ENCODE measurements around the gene PIAS1. TPM values are rescaled to one million over a fixed set of nuclear protein-coding genes. Genes with fewer than 3 reads are reported as not detected.

Gene PIAS1
- total RNA-seq, 1 donor from 2014 or later: 56.3 TPM

DNA sequence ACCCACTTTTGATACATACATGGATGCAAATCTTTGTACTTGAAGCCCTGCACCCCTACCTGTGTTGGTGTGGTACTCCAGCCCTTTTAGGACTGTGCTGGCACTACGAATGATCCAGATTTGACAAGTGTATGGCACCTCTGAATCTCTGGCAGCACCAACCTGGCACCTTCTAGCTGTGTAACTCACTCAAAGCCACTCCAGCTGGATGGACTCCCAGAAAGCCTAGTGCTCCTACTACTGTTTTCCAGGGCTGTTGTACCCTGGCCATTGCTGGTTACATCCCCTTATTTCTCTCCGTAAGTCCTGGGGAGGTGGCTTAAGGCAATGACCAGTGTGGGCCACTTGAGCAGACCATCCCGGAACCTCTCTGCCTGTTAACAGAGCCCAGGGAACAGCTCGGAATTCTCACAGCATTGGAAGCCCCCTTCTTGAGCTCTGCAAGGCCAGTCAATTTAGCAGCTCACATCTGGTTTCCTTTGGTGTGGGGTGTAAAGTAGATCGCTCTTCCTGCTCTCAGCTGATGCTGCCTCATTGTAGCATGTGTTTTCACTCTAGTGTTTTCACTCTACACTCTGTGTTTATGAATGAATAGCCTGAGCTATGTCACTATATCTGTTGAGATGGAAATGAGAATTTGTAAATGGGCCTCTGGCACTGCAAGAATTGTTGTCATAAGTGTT, 138.8 kb downstream of the PIAS1 start:
- no peak for ATAC-seq (ENCODE audit: low read depth)
- TF ChIP-seq, protein P1, sequence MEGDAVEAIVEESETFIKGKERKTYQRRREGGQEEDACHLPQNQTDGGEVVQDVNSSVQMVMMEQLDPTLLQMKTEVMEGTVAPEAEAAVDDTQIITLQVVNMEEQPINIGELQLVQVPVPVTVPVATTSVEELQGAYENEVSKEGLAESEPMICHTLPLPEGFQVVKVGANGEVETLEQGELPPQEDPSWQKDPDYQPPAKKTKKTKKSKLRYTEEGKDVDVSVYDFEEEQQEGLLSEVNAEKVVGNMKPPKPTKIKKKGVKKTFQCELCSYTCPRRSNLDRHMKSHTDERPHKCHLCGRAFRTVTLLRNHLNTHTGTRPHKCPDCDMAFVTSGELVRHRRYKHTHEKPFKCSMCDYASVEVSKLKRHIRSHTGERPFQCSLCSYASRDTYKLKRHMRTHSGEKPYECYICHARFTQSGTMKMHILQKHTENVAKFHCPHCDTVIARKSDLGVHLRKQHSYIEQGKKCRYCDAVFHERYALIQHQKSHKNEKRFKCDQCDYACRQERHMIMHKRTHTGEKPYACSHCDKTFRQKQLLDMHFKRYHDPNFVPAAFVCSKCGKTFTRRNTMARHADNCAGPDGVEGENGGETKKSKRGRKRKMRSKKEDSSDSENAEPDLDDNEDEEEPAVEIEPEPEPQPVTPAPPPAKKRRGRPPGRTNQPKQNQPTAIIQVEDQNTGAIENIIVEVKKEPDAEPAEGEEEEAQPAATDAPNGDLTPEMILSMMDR (IDR thresholded peaks at IDR 0.05): no peak
- H3K4me1 Mint-ChIP-seq: peaks cover 10% of the 10 kb centered on the region
- intact Hi-C loops (cut with micrococcal nuclease): no loop called here
- H3K36me3 Mint-ChIP-seq (ENCODE audit: low read depth): peaks cover 50% of the 10 kb centered on the region
- H3K4me3 Mint-ChIP-seq: no peak overlapping the region
- ChIA-PET POLR2A (interaction anchor here (1.2 kb wide), 1 partner anchor 139 kb away, joined by 3 read pairs; the partner anchor contains the start of gene PIAS1), CTCF (no interaction called here)
- no peak overlapping the region for H3K27ac Mint-ChIP-seq
- no peaks in the 10 kb centered on the region for H3K9me3 Mint-ChIP-seq
- no peaks in the 10 kb centered on the region for H3K27me3 Mint-ChIP-seq
- no peak for DNase-seq

DNA sequence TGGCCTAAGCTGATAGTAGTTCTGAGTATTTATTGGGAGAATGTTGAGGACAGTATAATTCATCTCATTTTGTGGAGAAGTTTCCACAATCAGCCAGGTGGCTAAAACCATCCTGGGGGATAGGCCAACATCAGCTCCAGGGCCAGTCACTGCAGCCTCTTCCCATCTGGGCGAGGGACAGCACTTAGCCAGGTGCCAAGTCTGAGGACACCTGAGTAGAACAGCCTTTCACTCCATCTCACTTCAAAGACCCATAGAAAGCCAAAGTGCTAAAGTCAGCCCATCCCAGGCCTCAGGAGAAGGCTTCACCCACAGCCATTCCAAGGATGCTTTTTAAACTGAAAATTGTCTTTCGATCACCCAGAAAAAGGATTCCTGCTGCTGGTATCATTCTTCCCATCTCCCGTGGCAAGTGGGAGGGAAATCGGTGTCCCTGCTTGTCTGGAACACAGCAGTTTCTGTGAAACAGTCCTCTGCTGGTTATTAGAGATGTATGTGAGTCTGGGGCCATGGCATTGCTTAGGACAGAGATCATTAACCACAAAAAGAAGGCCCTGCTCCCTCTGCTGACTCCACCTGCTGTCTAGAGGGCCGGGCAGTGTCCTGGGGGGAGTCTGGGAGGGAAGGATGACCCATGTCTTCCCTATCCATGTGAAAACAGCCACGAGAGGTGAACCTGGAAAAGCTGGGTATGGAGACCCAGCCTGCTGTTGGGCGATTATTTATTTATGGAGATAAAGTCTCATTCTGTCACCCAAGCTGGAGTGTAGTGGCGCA, 141.4 kb downstream of the PIAS1 start:
- intact Hi-C loops (cut with micrococcal nuclease): no loop called here
- Mint-ChIP-seq H3K9me3 (no peaks in the 10 kb centered on the region), H3K4me3 (no peak overlapping the region), H3K36me3 (ENCODE audit: low read depth) (peaks cover 24% of the 10 kb centered on the region), H3K27ac (peak overlapping the region; percentile 59), H3K4me1 (peaks cover 6% of the 10 kb centered on the region), H3K27me3 (no peaks in the 10 kb centered on the region)
- DNase-seq: no peak
- TF ChIP-seq, protein P1 (IDR thresholded peaks at IDR 0.05): no peak
- no peak for ATAC-seq (ENCODE audit: low read depth)
- ChIA-PET CTCF (interaction anchor here (0.6 to 1.0 kb wide), 2 partner anchors 41 to 144 kb away, joined by 3 read pairs; no protein-coding TSS in a partner anchor), POLR2A (interaction anchor here (0.7 kb wide), 1 partner anchor 31 kb away, joined by 3 read pairs; no protein-coding TSS in a partner anchor)

DNA sequence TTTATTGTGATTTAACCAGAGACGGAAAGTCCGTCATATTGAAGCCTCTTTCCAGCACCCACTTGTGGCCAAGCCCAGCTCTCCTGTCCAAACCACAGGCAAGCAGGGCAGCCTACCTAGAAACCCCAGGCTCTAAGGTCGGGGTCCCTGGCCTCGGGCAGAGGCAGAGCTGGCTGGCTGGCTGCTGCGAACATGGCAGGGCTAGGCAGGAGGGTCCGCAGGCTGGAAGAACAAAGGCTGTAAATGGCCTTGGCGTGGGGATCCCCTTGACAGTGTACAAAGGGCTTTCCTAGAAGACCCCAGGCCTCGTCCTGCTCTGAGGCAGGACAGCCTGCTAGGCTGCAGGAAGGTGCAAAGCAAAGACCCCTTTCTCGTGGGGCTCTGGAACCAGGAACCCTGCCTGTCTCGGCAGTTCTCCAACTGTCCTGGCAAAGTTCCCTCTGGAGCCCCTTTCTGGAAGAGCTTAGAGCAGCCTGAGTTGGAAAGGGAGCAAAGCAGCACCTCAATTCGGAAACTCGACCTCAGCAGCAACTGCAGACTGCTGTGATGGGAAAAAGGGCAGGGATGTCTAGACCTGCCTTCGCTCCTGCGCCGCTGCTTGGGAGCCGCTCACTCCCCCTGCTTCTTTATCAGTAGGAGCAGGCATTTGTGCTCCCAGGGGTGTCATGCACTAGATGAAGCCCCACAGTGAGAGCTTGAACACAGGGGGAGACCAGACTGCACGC, 142.5 kb downstream of the PIAS1 start:
- POLR2A ChIA-PET: no interaction called here
- TF ChIP-seq, protein P1 (IDR thresholded peaks at IDR 0.05): no peak
- H3K27ac Mint-ChIP-seq: no peak overlapping the region
- CTCF ChIA-PET: no interaction called here
- ATAC-seq (ENCODE audit: low read depth) (no peak), DNase-seq (no peak)
- intact Hi-C loops (cut with micrococcal nuclease): no loop called here
- no peak overlapping the region for H3K4me3 Mint-ChIP-seq
- peaks cover 19% of the 10 kb centered on the region for H3K36me3 Mint-ChIP-seq (ENCODE audit: low read depth)
- no peaks in the 10 kb centered on the region for H3K9me3 Mint-ChIP-seq
- H3K4me1 Mint-ChIP-seq: peaks cover 6% of the 10 kb centered on the region
- H3K27me3 Mint-ChIP-seq: no peaks in the 10 kb centered on the region

DNA sequence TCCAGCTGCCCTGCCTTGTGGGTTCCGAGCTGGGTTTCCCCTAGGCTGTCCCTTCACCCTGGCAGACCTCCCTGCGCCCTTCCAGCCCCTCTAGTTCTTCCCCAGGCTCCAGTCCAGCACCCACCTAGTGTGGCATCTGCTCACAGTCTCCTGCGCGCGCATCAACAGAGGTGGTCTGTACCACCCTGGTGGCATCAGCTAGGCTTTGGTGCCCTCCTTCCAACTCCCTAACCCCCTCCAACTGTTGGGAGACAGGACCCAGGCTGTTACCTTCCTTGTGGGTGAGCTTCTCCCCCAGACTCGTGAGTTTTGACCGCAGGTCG, 143.0 kb downstream of the PIAS1 start:
- peak; percentile 40 for ATAC-seq (ENCODE audit: low read depth)
- intact Hi-C loops (cut with micrococcal nuclease): no loop called here
- Mint-ChIP-seq H3K27ac (no peak overlapping the region), H3K4me3 (no peak overlapping the region), H3K9me3 (no peaks in the 10 kb centered on the region), H3K36me3 (ENCODE audit: low read depth) (peaks cover 14% of the 10 kb centered on the region), H3K4me1 (peaks cover 6% of the 10 kb centered on the region), H3K27me3 (no peaks in the 10 kb centered on the region)
- POLR2A ChIA-PET: no interaction called here
- CTCF ChIA-PET: no interaction called here
- TF ChIP-seq, protein P1 (IDR thresholded peaks at IDR 0.05): no peak
- no peak for DNase-seq

All from activated B cell treated with CpG ODN at 0.5 μM for 24 hours (primary cell).